OCI-LY1 (cell line): ENCODE data around the gene NEAT1.

ENCODE experiments used
- H2AFZ ChIP-seq: fragments of 200-600 bp; sonication (generic), shearing (Covaris generic); 2 replicates; pipeline ENCODE4 v1.6.0; 2014; ENCODE audit warnings: antibody characterized with exemption, mild to moderate bottlenecking, low read length
- H3F3A ChIP-seq: fragments of 200-600 bp; sonication (generic), shearing (Covaris generic); 2 replicates; pipeline ENCODE4 v1.6.0; 2014; ENCODE audit warnings: mild to moderate bottlenecking, antibody characterized with exemption, low read length, moderate library complexity; ENCODE audit not compliant: insufficient read depth
- H3K27ac ChIP-seq: fragments of 200-600 bp; sonication (generic); 2 replicates; pipeline ENCODE4 v1.5.1; 2014; ENCODE audit warnings: low read length, mixed run types, mild to moderate bottlenecking, low read depth; ENCODE audit not compliant: poor library complexity, severe bottlenecking
- H3K27me3 ChIP-seq: fragments of 200-600 bp; sonication (generic); 2 replicates; pipeline ENCODE4 v1.6.0; 2014; ENCODE audit warnings: antibody characterized with exemption, mild to moderate bottlenecking, low read length, moderate library complexity; ENCODE audit not compliant: insufficient read depth
- H3K36me3 ChIP-seq: fragments of 200-600 bp; sonication (generic); 2 replicates; pipeline ENCODE4 v1.6.1; 2014; ENCODE audit warnings: mild to moderate bottlenecking, antibody characterized with exemption, low read length, moderate library complexity, mixed read lengths; ENCODE audit not compliant: insufficient read depth
- H3K4me1 ChIP-seq: fragments of 200-600 bp; sonication (generic); 2 replicates; pipeline ENCODE4 v1.5.1; 2014; ENCODE audit warnings: mild to moderate bottlenecking, low read length, moderate library complexity; ENCODE audit not compliant: insufficient read depth, severe bottlenecking
- H3K4me2 ChIP-seq: fragments of 200-600 bp; sonication (generic), shearing (Covaris generic); 2 replicates; pipeline ENCODE4 v1.6.1; 2014; ENCODE audit warnings: low read length
- H3K4me3 ChIP-seq: fragments of 200-600 bp; sonication (generic); 2 replicates; pipeline ENCODE4 v1.5.1; 2014; ENCODE audit warnings: low read length, low read depth, mild to moderate bottlenecking, mixed read lengths; ENCODE audit not compliant: poor library complexity, severe bottlenecking
- H3K79me2 ChIP-seq: fragments of 200-600 bp; shearing (Covaris generic); 2 replicates; pipeline ENCODE4 v1.6.1; 2016; ENCODE audit warnings: mixed run types, low read length, mixed read lengths; ENCODE audit not compliant: insufficient read depth
- H3K9ac ChIP-seq: fragments of 200-600 bp; sonication (generic), shearing (Covaris generic); 2 replicates; pipeline ENCODE4 v1.6.1; 2014; ENCODE audit warnings: mild to moderate bottlenecking, low read length, mixed read lengths
- H3K9me2 ChIP-seq: fragments of 200-600 bp; sonication (generic), shearing (Covaris generic); 2 replicates; pipeline ENCODE4 v1.6.1; 2014; ENCODE audit warnings: low read depth, mild to moderate bottlenecking, low read length, mixed read lengths
- H3K9me3 ChIP-seq: fragments of 200-600 bp; shearing (Covaris generic); 2 replicates; pipeline ENCODE4 v1.6.1; 2014; ENCODE audit warnings: low read length, mixed read lengths
- H4K20me1 ChIP-seq: fragments of 200-600 bp; sonication (generic), shearing (Covaris generic); 2 replicates; pipeline ENCODE4 v1.6.0; 2016; ENCODE audit warnings: mild to moderate bottlenecking, low read length; ENCODE audit not compliant: insufficient read depth
- EZH2 ChIP-seq: fragments of 200-600 bp; sonication (generic), shearing (Covaris generic); IDR thresholded peaks from 2 replicates; pipeline ENCODE4 v1.8.0; 2017; ENCODE audit warnings: borderline replicate concordance, mixed run types, mild to moderate bottlenecking, antibody characterized with exemption, low read length, moderate library complexity, mixed read lengths
- TF ChIP-seq, protein P1 (sequence below): fragments of 200-600 bp; sonication (generic), shearing (Covaris generic); IDR thresholded peaks from 2 replicates; pipeline ENCODE4 v1.5.1; 2017; ENCODE audit warnings: mild to moderate bottlenecking, antibody characterized with exemption, low read length, moderate library complexity, mixed read lengths

The NEAT1 gene

DNA sequence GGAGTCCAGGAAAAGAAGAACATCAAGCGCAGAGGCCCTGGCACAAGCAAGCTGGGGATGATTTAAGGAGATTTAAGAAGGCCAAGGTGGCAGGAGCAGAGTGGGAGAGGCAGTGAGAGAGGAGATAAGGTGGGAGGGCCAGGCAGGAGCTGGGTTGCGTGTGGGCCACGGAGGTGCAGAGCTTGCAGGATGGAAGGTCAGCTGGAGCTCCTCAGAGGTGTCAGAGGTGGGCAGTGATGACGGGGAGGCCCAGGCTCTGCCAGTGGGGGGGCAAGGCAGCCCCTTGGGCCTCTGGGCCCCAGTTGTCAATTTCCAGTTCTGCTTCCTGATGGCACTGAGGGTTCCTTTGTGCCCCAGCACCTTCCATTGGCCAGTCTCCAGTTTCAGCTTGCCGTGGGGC, 29.7 kb upstream of the NEAT1 start:
- Histone ChIP-seq H3K4me1 (peaks cover 34% of the 10 kb centered on the region), H3F3A (no peaks in the 10 kb centered on the region), H4K20me1 (no peaks in the 10 kb centered on the region), H3K36me3 (peaks cover 78% of the 10 kb centered on the region), H3K4me3 (no peak overlapping the region), H3K79me2 (no peaks in the 10 kb centered on the region), H3K9ac (no peak overlapping the region), H3K27me3 (no peaks in the 10 kb centered on the region), H2AFZ (no peak overlapping the region), H3K4me2 (no peak overlapping the region), H3K9me3 (no peaks in the 10 kb centered on the region), H3K9me2 (no peaks in the 10 kb centered on the region), H3K27ac (no peak overlapping the region)
- TF ChIP-seq, protein P1, sequence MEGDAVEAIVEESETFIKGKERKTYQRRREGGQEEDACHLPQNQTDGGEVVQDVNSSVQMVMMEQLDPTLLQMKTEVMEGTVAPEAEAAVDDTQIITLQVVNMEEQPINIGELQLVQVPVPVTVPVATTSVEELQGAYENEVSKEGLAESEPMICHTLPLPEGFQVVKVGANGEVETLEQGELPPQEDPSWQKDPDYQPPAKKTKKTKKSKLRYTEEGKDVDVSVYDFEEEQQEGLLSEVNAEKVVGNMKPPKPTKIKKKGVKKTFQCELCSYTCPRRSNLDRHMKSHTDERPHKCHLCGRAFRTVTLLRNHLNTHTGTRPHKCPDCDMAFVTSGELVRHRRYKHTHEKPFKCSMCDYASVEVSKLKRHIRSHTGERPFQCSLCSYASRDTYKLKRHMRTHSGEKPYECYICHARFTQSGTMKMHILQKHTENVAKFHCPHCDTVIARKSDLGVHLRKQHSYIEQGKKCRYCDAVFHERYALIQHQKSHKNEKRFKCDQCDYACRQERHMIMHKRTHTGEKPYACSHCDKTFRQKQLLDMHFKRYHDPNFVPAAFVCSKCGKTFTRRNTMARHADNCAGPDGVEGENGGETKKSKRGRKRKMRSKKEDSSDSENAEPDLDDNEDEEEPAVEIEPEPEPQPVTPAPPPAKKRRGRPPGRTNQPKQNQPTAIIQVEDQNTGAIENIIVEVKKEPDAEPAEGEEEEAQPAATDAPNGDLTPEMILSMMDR: no peak
- no peak for TF ChIP-seq EZH2

GRCh38 chr11:65393513-65394079, 29.0 kb upstream of the NEAT1 start:
- Histone ChIP-seq H3K79me2 (no peaks in the 10 kb centered on the region), H3F3A (no peaks in the 10 kb centered on the region), H3K9ac (no peak overlapping the region), H3K27ac (no peak overlapping the region), H3K4me2 (no peak overlapping the region), H3K9me2 (no peaks in the 10 kb centered on the region), H3K27me3 (no peaks in the 10 kb centered on the region), H3K4me3 (no peak overlapping the region), H4K20me1 (no peaks in the 10 kb centered on the region), H2AFZ (no peak overlapping the region), H3K4me1 (peaks cover 27% of the 10 kb centered on the region), H3K9me3 (no peaks in the 10 kb centered on the region), H3K36me3 (peaks cover 85% of the 10 kb centered on the region)
- TF ChIP-seq, protein P1: no peak
- no peak for TF ChIP-seq EZH2

DNA sequence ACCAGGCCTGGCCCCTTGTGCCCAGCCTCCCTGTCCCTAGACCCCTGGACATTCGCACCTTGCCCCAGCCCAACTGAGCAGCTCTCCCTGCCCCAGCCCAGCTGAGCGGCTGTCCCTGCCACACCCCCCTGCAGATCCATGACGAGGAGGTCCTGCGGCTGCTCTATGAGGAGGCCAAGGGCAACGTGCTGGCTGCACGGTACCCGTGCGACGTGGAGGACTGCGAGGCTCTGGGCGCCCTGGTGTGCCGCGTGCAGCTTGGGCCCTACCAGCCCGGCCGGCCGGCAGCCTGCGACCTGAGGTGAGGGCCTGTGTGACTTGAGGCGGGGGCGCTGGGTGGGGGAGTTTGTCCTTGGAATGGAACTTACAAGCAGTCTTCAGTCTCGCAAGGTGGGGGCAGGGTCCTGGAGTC, 28.5 kb upstream of the NEAT1 start:
- Histone ChIP-seq H3K4me2 (no peak overlapping the region), H3K27ac (no peak overlapping the region), H3K4me1 (peaks cover 22% of the 10 kb centered on the region), H3K4me3 (no peak overlapping the region), H4K20me1 (no peaks in the 10 kb centered on the region), H3K79me2 (no peaks in the 10 kb centered on the region), H3K9ac (no peak overlapping the region), H3K9me3 (no peaks in the 10 kb centered on the region), H3K27me3 (no peaks in the 10 kb centered on the region), H2AFZ (no peak overlapping the region), H3K36me3 (peaks cover 82% of the 10 kb centered on the region), H3K9me2 (no peaks in the 10 kb centered on the region), H3F3A (no peaks in the 10 kb centered on the region)
- TF ChIP-seq, protein P1: no peak
- TF ChIP-seq EZH2: no peak
